Esophagus (tissue), 2 donors: ENCODE measurements around the gene SCN11A. TPM values are rescaled to one million over a fixed set of nuclear protein-coding genes. Genes with fewer than 3 reads are reported as not detected.
A peak's percentile ranks its signal among the peaks of the same experiment; 100 is the strongest.
"Not testable (repeated sequence)": the region's sequence is repeated elsewhere in the genome, so short reads cannot be mapped to it uniquely, and the experiment has no call there.

Experiments
- H3K27ac ChIP-seq, 2 donors: one replicate each; pipeline ENCODE4 v1.5.1; 2013; ENCODE audit warnings: low read depth in 2 of 2, mild to moderate bottlenecking in 2 of 2, inconsistent platforms in 1 of 2, low read length in 1 of 2, moderate library complexity in 1 of 2
- H3K27me3 ChIP-seq, 2 donors: one replicate each; pipeline ENCODE4 v1.6.1; 2013; ENCODE audit warnings: low read length in 2 of 2, control low read depth in 1 of 2, mild to moderate bottlenecking in 1 of 2; ENCODE audit not compliant: insufficient read depth in 2 of 2, control insufficient read depth in 1 of 2
- H3K36me3 ChIP-seq, 2 donors: one replicate each; pipeline ENCODE4 v1.6.1; 2013; ENCODE audit warnings: low read length in 1 of 2; ENCODE audit not compliant: control insufficient read depth in 2 of 2, insufficient read depth in 2 of 2
- H3K4me1 ChIP-seq, 2 donors: one replicate each; pipeline ENCODE4 v1.6.1; 2013; ENCODE audit warnings: low read length in 1 of 2; ENCODE audit not compliant: control insufficient read depth in 2 of 2, insufficient read depth in 2 of 2
- H3K4me3 ChIP-seq, 2 donors: one replicate each; pipeline ENCODE4 v1.5.1; 2013; ENCODE audit warnings: low read length in 2 of 2, mild to moderate bottlenecking in 2 of 2, low read depth in 1 of 2, moderate library complexity in 1 of 2
- H3K9me3 ChIP-seq, 2 donors: one replicate each; pipeline ENCODE4 v1.6.1; 2013; ENCODE audit warnings: mild to moderate bottlenecking in 2 of 2, low read depth in 1 of 2, low read length in 1 of 2, moderate library complexity in 1 of 2; ENCODE audit not compliant: control insufficient read depth in 2 of 2, insufficient read depth in 1 of 2
- WGBS, 2 donors: extraction: QIAGEN DNeasy Blood & Tissue Kit; methylation state at CpG; one replicate each; pipeline ENCODE4 v1.1.7; 2013; 5-methylcytosine and 5-hydroxymethylcytosine counted together
- polyA plus RNA-seq, 2 donors: library from polyadenylated mRNA; stranded (reverse); fragments of 200-250 nt; gene quantifications; one replicate each; pipeline ENCODE4 v1.2.3, GENCODE V29; 2013
- donor health status: healthy with polysubstance abuse.
- donor health status: Bipolar disorder and iron deficiency.

The SCN11A gene
- polyA plus RNA-seq, 2 donors: 0.02 TPM; not detected in 1

DNA sequence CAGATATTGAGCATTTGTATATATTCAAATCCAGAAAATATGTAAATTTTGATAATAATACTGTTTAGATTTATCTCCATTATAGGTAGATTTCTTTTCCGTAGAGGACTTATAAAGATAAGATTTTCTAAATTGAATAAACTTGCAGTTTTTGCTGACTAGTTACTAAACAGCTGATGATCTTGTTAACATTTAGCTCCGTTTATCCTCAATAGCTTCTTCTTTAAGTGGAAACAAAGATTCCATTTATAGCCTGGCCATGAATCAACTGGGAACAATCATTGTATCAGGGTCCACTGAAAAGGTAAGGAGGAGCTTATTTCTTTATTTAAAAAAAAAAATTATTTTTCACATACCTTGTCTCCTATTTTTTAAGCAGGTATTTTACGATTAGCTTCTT lies 16.8 kb upstream of the SCN11A start:
- no peaks in the 10 kb centered on the region for H3K4me1 ChIP-seq
- no peaks in the 10 kb centered on the region for H3K9me3 ChIP-seq
- peaks cover 6 to 8% of the 10 kb centered on the region in 2 donors for H3K36me3 ChIP-seq
- no peak overlapping the region for H3K27ac ChIP-seq
- no peaks in the 10 kb centered on the region for H3K27me3 ChIP-seq
- H3K4me3 ChIP-seq: no peak overlapping the region
- 89 to 91% methylated on average over 3 of the region's 3 CpGs for WGBS, 2 donors

DNA sequence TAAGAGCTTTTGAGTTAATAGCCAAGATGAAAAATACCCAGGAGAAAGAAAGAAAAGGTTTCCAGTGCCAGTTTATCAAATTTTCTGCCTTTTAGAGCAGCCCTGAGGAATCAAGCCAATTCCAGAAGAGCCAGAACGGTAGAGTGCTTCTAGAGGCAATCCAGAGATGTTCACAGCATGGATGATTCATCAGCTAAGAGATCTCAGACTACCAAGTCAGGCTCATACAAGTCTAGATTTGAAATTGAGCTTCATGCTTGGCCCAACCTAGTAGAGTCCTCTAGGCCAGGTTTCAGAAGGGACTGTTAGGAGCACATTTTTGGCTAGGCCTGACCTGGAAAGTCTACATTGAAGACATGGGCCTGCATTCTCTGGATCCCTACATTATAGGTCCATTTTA lies 15.5 kb upstream of the SCN11A start:
- peaks cover 3 to 4% of the 10 kb centered on the region in 2 donors for H3K36me3 ChIP-seq
- WGBS, 2 donors: 26 to 48% methylated on average over 1 of the region's 1 CpG

DNA sequence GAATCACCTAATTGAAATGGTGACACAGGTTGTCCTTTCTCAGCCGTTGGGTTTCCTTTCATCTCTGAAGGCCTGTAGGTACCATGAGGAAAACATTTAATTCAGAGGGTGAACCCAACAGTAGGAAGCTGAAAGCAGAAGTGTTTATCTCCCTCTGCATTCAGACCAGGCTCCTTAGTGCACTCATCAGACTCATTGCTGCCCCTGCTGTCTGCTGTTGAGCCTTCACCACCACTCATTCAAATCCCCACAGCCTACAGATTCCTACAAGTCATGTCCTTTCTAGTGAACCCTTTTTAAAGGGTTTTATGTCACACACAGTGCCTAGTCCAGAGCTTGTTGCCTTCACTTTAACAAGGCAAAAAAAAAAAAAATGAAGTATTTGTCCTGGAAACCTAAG lies 13.5 kb upstream of the SCN11A start:
- Histone ChIP-seq H3K27me3 (no peaks in the 10 kb centered on the region), H3K4me1 (no peaks in the 10 kb centered on the region), H3K4me3 (no peak overlapping the region), H3K9me3 (no peaks in the 10 kb centered on the region), H3K36me3 (no peaks in the 10 kb centered on the region), H3K27ac (no peak overlapping the region)
- WGBS, 2 donors: 27 to 38% methylated on average over 1 of the region's 1 CpG

More for the DNA sequence above, 15.5 kb upstream of the SCN11A start:
- Histone ChIP-seq H3K9me3 (no peaks in the 10 kb centered on the region), H3K4me3 (no peak overlapping the region), H3K27me3 (no peaks in the 10 kb centered on the region), H3K27ac (no peak overlapping the region), H3K4me1 (no peaks in the 10 kb centered on the region)

DNA sequence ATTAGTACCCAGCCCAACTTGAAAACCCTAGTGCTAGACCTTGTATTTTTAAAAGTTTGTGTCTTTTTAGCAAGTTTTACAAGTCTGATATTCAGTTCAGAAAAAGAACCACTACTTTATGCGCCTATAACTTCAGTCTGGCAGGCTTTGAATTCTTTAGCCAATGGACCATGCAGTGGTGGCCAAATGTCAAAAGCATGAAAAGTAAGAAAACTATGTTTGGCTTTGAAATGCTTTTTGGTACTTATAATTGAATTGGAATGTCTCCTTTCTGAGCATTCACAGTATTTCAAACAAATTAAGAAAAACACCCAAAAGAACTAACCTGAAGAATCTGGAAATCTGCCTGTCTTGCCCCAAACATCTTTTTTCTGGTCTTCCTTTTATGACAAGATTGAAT lies 12.9 kb upstream of the SCN11A start:
- H3K4me1 ChIP-seq: no peaks in the 10 kb centered on the region
- no peaks in the 10 kb centered on the region for H3K9me3 ChIP-seq
- no peak overlapping the region for H3K27ac ChIP-seq
- no peak overlapping the region for H3K4me3 ChIP-seq
- H3K27me3 ChIP-seq: no peaks in the 10 kb centered on the region
- no peaks in the 10 kb centered on the region for H3K36me3 ChIP-seq
- WGBS, 2 donors: 89 to 91% methylated on average over 1 of the region's 1 CpG

DNA sequence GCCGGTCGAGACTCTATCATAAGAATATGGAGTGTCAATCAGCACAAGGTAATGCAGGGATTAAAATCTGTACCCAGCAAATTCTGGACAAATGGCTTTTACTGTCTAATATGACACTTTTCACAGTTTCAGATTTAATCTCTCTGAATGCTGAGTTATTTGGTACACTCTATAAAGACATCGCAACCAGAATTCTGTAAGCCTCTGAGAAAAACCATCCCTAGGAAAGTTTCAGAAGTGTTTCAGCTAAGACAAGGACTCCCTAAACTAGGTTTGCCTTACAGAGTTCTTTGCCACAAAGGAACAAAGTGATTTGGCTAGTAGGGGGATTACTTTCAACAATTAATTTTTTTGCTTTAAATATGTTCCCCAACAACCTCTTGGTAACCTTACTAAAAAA lies 11.4 kb upstream of the SCN11A start:
- Histone ChIP-seq H3K4me1 (no peaks in the 10 kb centered on the region), H3K36me3 (no peaks in the 10 kb centered on the region), H3K27me3 (no peaks in the 10 kb centered on the region), H3K27ac (no peak overlapping the region), H3K9me3 (no peaks in the 10 kb centered on the region), H3K4me3 (no peak overlapping the region)
- WGBS, 2 donors: 81 to 87% methylated on average over 3 of the region's 3 CpGs

DNA sequence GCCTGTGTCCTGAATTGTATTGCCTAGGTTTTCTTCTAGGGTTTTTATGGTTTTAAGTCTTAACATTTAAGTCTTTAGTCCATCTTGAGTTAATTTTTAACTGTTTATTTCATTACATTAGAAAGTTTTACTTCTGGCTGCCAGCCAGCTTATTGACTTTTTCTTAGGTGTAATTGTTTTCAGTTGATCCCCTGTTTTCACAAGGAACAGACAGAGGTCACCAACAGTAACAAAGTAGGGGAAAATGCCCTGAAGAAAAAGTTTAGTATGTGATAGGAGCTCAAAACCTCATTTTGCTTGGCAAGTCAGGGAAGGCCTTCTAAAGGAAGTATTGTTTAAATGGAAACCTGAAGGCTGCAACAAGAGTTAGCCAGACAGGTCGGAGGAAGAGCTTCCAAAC lies 10.4 kb upstream of the SCN11A start:
- 74 to 79% methylated on average over 1 of the region's 1 CpG for WGBS, 2 donors
- Histone ChIP-seq H3K4me1 (peaks cover 0 to 2% of the 10 kb centered on the region in 2 donors), H3K4me3 (no peak overlapping the region), H3K27me3 (no peaks in the 10 kb centered on the region), H3K9me3 (no peaks in the 10 kb centered on the region), H3K27ac (no peak overlapping the region), H3K36me3 (no peaks in the 10 kb centered on the region)

DNA sequence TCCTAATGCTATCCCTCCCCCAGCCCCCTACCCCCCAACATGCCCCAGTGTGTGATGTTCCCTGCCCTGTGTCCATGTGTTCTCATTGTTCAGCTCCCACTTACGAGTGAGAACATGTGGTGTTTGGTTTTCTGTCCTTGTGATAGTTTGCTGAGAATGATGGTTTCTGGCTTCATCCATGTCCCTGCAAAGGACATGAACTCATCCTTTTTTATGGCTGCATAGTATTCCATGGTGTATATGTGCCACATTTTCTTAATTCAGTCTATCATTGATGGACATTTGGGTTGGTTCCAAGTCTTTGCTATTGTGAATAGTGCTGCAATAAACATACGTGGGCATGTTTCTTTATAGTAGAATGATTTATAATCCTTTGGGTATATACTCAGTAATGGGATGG lies 9.5 kb upstream of the SCN11A start:
- H3K4me3 ChIP-seq, H3K9me3 ChIP-seq, H3K27me3 ChIP-seq, H3K4me1 ChIP-seq, H3K27ac ChIP-seq, H3K36me3 ChIP-seq: not testable (repeated sequence)
- 79 to 82% methylated on average over 2 of the region's 2 CpGs for WGBS, 2 donors

DNA sequence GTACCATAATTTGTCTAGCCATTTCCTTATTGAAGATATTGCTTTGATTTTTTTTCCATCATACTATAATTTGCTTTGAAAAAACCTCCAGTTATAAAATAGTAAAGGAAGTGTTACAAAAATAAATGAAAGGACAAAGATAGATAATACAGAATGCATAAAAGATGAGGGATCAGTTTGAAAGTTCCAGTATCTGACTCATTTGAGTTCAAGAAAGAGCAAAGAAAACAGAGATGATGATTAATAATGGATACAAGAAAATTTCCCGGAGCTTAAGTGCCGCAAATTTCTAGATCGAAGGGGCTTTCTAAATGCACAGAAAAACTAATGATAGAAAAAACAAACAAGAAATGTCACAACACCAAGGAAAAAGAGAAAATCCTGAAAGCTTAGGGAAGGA lies 4.4 kb upstream of the SCN11A start:
- H3K4me3 ChIP-seq: no peak overlapping the region
- H3K9me3 ChIP-seq: no peaks in the 10 kb centered on the region
- no peak overlapping the region for H3K27ac ChIP-seq
- no peaks in the 10 kb centered on the region for H3K36me3 ChIP-seq
- H3K27me3 ChIP-seq: no peaks in the 10 kb centered on the region
- WGBS, 2 donors: 55 to 73% methylated on average over 3 of the region's 3 CpGs
- peaks cover 0 to 2% of the 10 kb centered on the region in 2 donors for H3K4me1 ChIP-seq

DNA sequence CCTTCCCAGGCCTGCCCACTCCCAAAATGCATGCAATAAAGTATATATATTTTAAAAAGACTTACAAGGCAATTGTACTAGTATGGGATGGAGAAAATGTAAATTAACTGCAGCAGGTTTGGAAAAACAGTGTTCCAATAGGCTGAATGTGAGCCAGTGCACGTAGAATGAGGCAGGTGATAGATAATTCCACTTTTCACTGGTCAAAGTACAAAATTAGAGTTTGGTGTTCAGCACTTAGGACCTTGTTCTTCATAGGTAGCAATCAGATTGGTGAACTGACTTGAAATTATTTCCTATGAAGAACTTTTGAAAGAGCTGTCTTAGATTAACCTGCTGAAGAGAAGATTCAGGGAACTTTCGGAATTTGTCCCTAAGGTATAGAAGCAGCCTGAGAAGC lies 2.0 kb upstream of the SCN11A start:
- 83 to 88% methylated on average over 2 of the region's 2 CpGs for WGBS, 2 donors
- H3K27me3 ChIP-seq: no peaks in the 10 kb centered on the region
- peaks cover 0 to 2% of the 10 kb centered on the region in 2 donors for H3K4me1 ChIP-seq
- no peaks in the 10 kb centered on the region for H3K36me3 ChIP-seq
- H3K27ac ChIP-seq: no peak overlapping the region
- no peaks in the 10 kb centered on the region for H3K9me3 ChIP-seq
- H3K4me3 ChIP-seq: no peak overlapping the region

DNA sequence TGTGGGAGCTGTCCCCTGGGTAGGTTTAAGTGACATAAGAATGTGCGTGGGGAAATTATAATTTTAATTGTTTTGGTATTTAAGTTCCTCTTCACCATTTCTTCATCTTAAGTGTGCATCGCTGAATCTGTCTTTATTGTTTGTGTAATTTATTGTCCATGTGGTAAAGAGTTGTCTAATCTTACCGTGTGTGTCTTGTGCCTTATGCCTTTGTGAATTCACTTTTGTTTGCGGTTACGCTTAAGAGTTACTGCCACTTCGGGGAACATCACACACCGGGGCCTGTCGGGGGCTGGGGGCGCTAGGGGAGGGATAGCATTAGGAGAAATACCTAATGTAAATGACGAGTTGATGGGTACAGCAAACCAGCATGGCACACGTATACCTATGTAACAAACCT lies 839 bp upstream of the SCN11A start:
- Histone ChIP-seq H3K36me3 (no peaks in the 10 kb centered on the region), H3K27ac (no peak overlapping the region), H3K9me3 (no peaks in the 10 kb centered on the region), H3K4me3 (peak overlapping the region; percentile 68 to 85), H3K4me1 (no peaks in the 10 kb centered on the region), H3K27me3 (no peaks in the 10 kb centered on the region)
- WGBS, 2 donors: 2 to 4% methylated on average over 11 of the region's 11 CpGs
